Testis (tissue), 3 donors: ENCODE results near the gene NMNAT3. TPM values are rescaled to one million over a fixed set of nuclear protein-coding genes. Genes with fewer than 3 reads are reported as not detected.

Experiments
- DNase-seq: peaks from one replicate; pipeline ENCODE4 v3.0.0-alpha.2; 2019
- H3K27ac ChIP-seq, 2 donors: fragments of 200-600 bp; sonication (generic); one replicate each; pipeline ENCODE4 v1.5.1; 2019
- H3K27me3 ChIP-seq: fragments of 200-600 bp; sonication (generic); one replicate; pipeline ENCODE4 v1.5.1; 2019
- H3K36me3 ChIP-seq: fragments of 200-600 bp; sonication (generic); one replicate; pipeline ENCODE4 v1.5.1; 2017; ENCODE audit warnings: low read depth; ENCODE audit errors: missing control alignments
- H3K4me1 ChIP-seq: fragments of 200-600 bp; sonication (generic); one replicate; pipeline ENCODE4 v1.5.1; 2019
- H3K4me3 ChIP-seq, 2 donors: fragments of 200-600 bp; sonication (generic); one replicate each; pipeline ENCODE4 v1.5.1; 2017 to 2019
- H3K9me3 ChIP-seq: fragments of 200-600 bp; sonication (generic); one replicate; pipeline ENCODE4 v1.5.1; 2017
- POLR2A ChIP-seq: fragments of 450-650 bp; IDR thresholded peaks from one replicate; pipeline ENCODE4 v1.6.1; 2017; ENCODE audit warnings: antibody characterized with exemption, mild to moderate bottlenecking, moderate library complexity
- WGBS, 2 donors: methylation state at CpG; one replicate each; pipeline ENCODE4 v1.1.5; 2018; 5-methylcytosine and 5-hydroxymethylcytosine counted together
- intact Hi-C: fragments of 100-400 bp; cut with DNase I; formaldehyde crosslinking; loops from one replicate; pipeline ENCODE4 v1.15.1; 2023; ENCODE audit warnings: low total_unique reads
- polyA plus RNA-seq: library from polyadenylated mRNA; stranded (reverse); fragments of 350-450 nt; fragmentation: Illumina TruSeq; extraction: RNeasy Lipid Tissue Mini Kit (QIAGEN cat#74804); gene quantifications from one replicate; pipeline ENCODE4 v1.2.3, GENCODE V29; 2014; ENCODE audit warnings: low read depth, low replicate concordance; ENCODE audit not compliant: insufficient read depth
- total RNA-seq, 2 donors: library from RNA; depleted of rRNA; stranded (reverse); fragments of >200 nt; gene quantifications; one replicate each; pipeline ENCODE4 v1.2.3, GENCODE V29; 2016
- TF ChIP-seq, protein P1 (sequence below), 3 experiments: fragments of 450-650 bp in 2 of 3; fragments of 200-600 bp in 1 of 3; sonication (generic) in 1 of 3; IDR thresholded peaks; one replicate each; pipeline ENCODE4 v1.5.1; 2016 to 2019; ENCODE audit warnings: antibody characterized with exemption in 3 of 3, mild to moderate bottlenecking in 2 of 3, moderate library complexity in 1 of 3

Gene NMNAT3
- total and polyA plus RNA-seq, 3 donors from 2014 or later: 21.1 to 76.5 (median 23.9) TPM

DNA sequence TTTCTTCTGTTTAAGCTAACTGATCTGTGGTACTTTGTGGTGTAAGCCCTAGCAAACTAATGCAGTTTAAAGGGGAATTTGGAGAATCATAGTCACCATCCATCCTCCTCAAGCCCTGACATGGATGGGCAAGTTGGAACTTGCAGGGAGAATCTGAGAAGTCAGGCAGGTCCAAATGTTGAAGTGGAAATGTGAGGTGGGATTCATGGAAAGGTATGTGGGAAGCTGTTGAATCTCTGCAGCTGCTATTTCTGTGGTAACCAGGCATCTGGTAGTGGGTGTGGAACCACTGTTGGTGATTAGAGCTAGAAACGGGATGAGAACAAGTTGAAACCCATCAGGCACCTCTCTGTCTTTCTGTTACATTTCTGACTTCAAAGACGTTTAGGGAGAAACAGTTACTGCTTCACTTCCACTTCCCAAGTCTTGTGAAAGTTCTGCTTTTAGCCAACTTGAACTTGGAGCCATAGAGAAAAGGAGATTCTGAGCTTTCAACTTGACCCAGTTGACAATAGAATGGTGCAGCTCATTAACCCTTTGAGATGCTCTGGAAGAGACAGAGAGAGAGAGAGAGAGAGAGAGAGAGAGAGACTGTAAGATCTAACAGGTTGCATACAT is 38.1 kb upstream of the NMNAT3 start:
- intact Hi-C loops: no loop called here
- WGBS, 2 donors: 52 to 73% methylated on average over 2 of the region's 2 CpGs
- DNase-seq: no peak
- Histone ChIP-seq H3K4me1 (no peaks in the 10 kb centered on the region), H3K27me3 (no peaks in the 10 kb centered on the region), H3K36me3 (no peaks in the 10 kb centered on the region), H3K27ac (no peak overlapping the region), H3K4me3 (no peak overlapping the region), H3K9me3 (no peaks in the 10 kb centered on the region)
- no peak for TF ChIP-seq POLR2A
- TF ChIP-seq, protein P1, sequence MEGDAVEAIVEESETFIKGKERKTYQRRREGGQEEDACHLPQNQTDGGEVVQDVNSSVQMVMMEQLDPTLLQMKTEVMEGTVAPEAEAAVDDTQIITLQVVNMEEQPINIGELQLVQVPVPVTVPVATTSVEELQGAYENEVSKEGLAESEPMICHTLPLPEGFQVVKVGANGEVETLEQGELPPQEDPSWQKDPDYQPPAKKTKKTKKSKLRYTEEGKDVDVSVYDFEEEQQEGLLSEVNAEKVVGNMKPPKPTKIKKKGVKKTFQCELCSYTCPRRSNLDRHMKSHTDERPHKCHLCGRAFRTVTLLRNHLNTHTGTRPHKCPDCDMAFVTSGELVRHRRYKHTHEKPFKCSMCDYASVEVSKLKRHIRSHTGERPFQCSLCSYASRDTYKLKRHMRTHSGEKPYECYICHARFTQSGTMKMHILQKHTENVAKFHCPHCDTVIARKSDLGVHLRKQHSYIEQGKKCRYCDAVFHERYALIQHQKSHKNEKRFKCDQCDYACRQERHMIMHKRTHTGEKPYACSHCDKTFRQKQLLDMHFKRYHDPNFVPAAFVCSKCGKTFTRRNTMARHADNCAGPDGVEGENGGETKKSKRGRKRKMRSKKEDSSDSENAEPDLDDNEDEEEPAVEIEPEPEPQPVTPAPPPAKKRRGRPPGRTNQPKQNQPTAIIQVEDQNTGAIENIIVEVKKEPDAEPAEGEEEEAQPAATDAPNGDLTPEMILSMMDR (IDR thresholded peaks at IDR 0.05): no peak

DNA sequence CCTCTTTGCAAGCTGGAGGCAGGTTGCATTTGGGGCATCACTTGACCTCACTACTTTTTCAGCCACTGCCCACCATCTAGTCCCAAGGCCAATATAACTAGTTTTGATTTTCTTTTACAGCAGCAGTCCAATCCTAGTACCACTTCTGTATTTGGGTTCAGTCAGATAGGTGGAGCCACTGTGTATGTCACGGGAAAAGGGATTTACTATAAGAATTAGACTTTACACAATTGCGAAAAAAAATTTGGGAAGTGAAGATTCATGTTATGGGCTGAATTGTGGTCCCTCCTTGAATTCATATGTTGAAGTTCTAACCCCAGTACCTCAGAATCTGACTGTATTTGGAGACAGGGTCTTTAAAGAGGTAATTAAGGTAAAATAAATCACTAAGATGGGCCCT is 37.4 kb upstream of the NMNAT3 start:
- DNase-seq: no peak
- H3K27ac ChIP-seq: no peak overlapping the region
- H3K9me3 ChIP-seq: no peaks in the 10 kb centered on the region
- no peak overlapping the region for H3K4me3 ChIP-seq
- no peaks in the 10 kb centered on the region for H3K27me3 ChIP-seq
- no peak for TF ChIP-seq POLR2A
- TF ChIP-seq, protein P1 (IDR thresholded peaks at IDR 0.05): no peak
- no peaks in the 10 kb centered on the region for H3K36me3 ChIP-seq
- H3K4me1 ChIP-seq: no peaks in the 10 kb centered on the region
- 79 to 92% methylated on average over 2 of the region's 2 CpGs for WGBS, 2 donors
- intact Hi-C loops: no loop called here

DNA sequence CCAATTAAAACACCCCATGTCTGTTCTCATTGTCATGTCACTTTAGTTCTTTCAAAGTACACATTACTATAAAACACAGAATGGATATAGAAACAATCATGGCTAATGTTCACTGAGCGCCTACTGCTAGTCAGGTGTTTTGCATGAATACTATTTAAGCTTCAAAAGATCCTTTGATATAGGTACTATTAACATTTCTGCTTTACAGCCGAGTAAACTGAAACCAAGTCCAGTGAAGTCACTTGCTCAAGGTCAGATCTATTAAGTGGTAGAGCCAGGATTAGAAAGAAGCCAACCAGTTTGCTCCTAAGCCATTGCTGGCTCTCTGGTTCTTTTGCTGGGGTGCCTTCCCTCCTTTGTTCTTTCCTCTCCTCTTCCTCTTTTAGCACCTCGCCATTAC is 32.4 kb upstream of the NMNAT3 start:
- intact Hi-C loops: no loop called here
- Histone ChIP-seq H3K27me3 (no peaks in the 10 kb centered on the region), H3K9me3 (no peaks in the 10 kb centered on the region), H3K4me1 (no peaks in the 10 kb centered on the region), H3K36me3 (no peaks in the 10 kb centered on the region), H3K4me3 (no peak overlapping the region), H3K27ac (no peak overlapping the region)
- TF ChIP-seq, protein P1 (IDR thresholded peaks at IDR 0.05): no peak
- no peak for TF ChIP-seq POLR2A
- WGBS, 2 donors: 63 to 65% methylated on average over 3 of the region's 3 CpGs
- no peak for DNase-seq

DNA sequence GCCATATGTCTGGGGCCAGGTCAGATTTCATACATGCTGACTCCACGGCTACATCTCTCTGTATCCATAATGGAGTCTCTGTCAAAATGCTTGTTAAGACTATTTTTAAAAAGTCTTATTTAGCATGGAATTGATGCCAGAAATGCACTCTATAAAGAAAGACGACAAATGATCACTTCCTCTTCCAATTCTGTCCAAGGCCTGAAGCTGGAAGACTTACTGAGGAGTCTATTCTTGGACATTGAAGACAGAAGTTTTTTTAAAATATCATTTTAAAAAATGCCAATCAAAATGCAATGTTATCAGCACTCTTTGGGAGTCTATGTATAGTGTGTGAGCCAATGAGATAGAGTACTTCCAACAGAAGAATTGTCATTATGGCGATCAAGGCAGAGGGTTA is 27.9 kb upstream of the NMNAT3 start:
- no peaks in the 10 kb centered on the region for H3K4me1 ChIP-seq
- TF ChIP-seq, protein P1 (IDR thresholded peaks at IDR 0.05): no peak
- no peak for TF ChIP-seq POLR2A
- intact Hi-C loops: no loop called here
- H3K27me3 ChIP-seq: no peaks in the 10 kb centered on the region
- no peaks in the 10 kb centered on the region for H3K36me3 ChIP-seq
- no peak for DNase-seq
- H3K27ac ChIP-seq: no peak overlapping the region
- no peak overlapping the region for H3K4me3 ChIP-seq
- no peaks in the 10 kb centered on the region for H3K9me3 ChIP-seq
- 80 to 84% methylated on average over 3 of the region's 3 CpGs for WGBS, 2 donors

DNA sequence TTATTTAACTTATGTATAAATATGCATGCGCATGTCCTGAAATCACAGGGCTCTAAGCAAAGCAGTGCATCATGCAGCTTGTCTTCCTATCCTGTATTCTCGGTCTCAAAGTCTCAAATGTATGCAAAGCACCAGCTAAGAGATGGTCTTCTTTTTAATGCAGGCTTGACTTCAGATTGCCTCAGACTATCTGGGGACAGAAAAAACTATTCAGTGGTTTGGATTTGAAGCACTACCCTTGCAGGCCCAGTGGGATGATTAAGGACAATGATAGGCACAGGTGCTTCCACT is 18.5 kb upstream of the NMNAT3 start:
- Histone ChIP-seq H3K4me1 (no peaks in the 10 kb centered on the region), H3K36me3 (no peaks in the 10 kb centered on the region), H3K4me3 (no peak overlapping the region), H3K9me3 (no peaks in the 10 kb centered on the region), H3K27ac (no peak overlapping the region), H3K27me3 (no peaks in the 10 kb centered on the region)
- DNase-seq: no peak
- 93 to 98% methylated on average over 2 of the region's 2 CpGs for WGBS, 2 donors
- intact Hi-C loops: no loop called here
- TF ChIP-seq, protein P1 (IDR thresholded peaks at IDR 0.05): no peak
- TF ChIP-seq POLR2A: no peak
